Ectodermal cell (in vitro differentiated cells): ENCODE results near the gene CLIP3.
"Not testable (repeated sequence)": the region's sequence is repeated elsewhere in the genome, so short reads cannot be mapped to it uniquely, and the experiment has no call there.

ENCODE experiments used
- H3K27ac ChIP-seq: 2 replicates; pipeline ENCODE4 v1.7.0; 2013; ENCODE audit warnings: mild to moderate bottlenecking, low read depth, low read length; ENCODE audit not compliant: insufficient read depth, poor library complexity, severe bottlenecking
- H3K27me3 ChIP-seq: 2 replicates; pipeline ENCODE4 v1.7.0; 2013; ENCODE audit warnings: mild to moderate bottlenecking, low read length; ENCODE audit not compliant: insufficient read depth, control insufficient read depth, poor library complexity, severe bottlenecking
- H3K36me3 ChIP-seq: one replicate; pipeline ENCODE4 v1.7.0; 2013; ENCODE audit warnings: low read length; ENCODE audit not compliant: control insufficient read depth, insufficient read depth
- H3K4me1 ChIP-seq: one replicate; pipeline ENCODE4 v1.7.0; 2013; ENCODE audit warnings: low read length; ENCODE audit not compliant: control insufficient read depth, insufficient read depth
- H3K4me3 ChIP-seq: 2 replicates; pipeline ENCODE4 v1.7.0; 2013; ENCODE audit warnings: low read depth, low read length, control low read depth; ENCODE audit not compliant: insufficient read depth
- H3K9me3 ChIP-seq: 2 replicates; pipeline ENCODE4 v1.7.0; 2013; ENCODE audit warnings: mild to moderate bottlenecking, low read length, moderate library complexity; ENCODE audit not compliant: control insufficient read depth
- WGBS, 2 experiments: methylation state at CpG; one replicate each; pipeline ENCODE4 v1.1.7; 2013; ENCODE audit warnings: missing lambda C conversion rate in 2 of 2; 5-methylcytosine and 5-hydroxymethylcytosine counted together

Gene CLIP3

GRCh38 chr19:35990771-35991730 is 41.6 kb downstream of the CLIP3 start:
- H3K9me3 ChIP-seq: no peaks in the 10 kb centered on the region
- WGBS, 2 experiments: 87 to 91% methylated on average over 10 of the region's 10 CpGs
- peaks cover 26% of the 10 kb centered on the region for H3K27me3 ChIP-seq
- H3K27ac ChIP-seq: no peak overlapping the region
- no peaks in the 10 kb centered on the region for H3K36me3 ChIP-seq
- H3K4me3 ChIP-seq: no peak overlapping the region
- H3K4me1 ChIP-seq: peaks cover 12% of the 10 kb centered on the region

GRCh38 chr19:35990156-35990555 is 42.5 kb downstream of the CLIP3 start:
- peaks cover 10% of the 10 kb centered on the region for H3K4me1 ChIP-seq
- H3K27me3 ChIP-seq: peaks cover 35% of the 10 kb centered on the region
- H3K27ac ChIP-seq: no peak overlapping the region
- H3K4me3 ChIP-seq: no peak overlapping the region
- WGBS, 2 experiments: 83 to 96% methylated on average over 4 of the region's 4 CpGs
- no peaks in the 10 kb centered on the region for H3K36me3 ChIP-seq
- no peaks in the 10 kb centered on the region for H3K9me3 ChIP-seq

- H3K9me3 ChIP-seq: no peaks in the 10 kb centered on the region
- H3K36me3 ChIP-seq: no peaks in the 10 kb centered on the region
- H3K4me1 ChIP-seq: peaks cover 10% of the 10 kb centered on the region
- WGBS, 2 experiments: 92 to 95% methylated on average over 3 of the region's 3 CpGs
- H3K27ac ChIP-seq: no peak overlapping the region
- peaks cover 41% of the 10 kb centered on the region for H3K27me3 ChIP-seq
- no peak overlapping the region for H3K4me3 ChIP-seq
Measured at GRCh38 chr19:35988824-35989223, 43.8 kb downstream of the CLIP3 start.

- 37 to 42% methylated on average over 8 of the region's 8 CpGs for WGBS, 2 experiments
- Histone ChIP-seq H3K4me3 (peak overlapping the region; percentile 28), H3K27me3 (peaks cover 48% of the 10 kb centered on the region)
Measured at GRCh38 chr19:35987571-35987896, 45.1 kb downstream of the CLIP3 start.

GRCh38 chr19:35986664-35987570 is 45.8 kb downstream of the CLIP3 start:
- H3K4me3 ChIP-seq: peak overlapping the region; percentile 28
- WGBS, 2 experiments: 7% methylated on average over 54 of the region's 54 CpGs

More at GRCh38 chr19:35987571-35987896, 45.1 kb downstream of the CLIP3 start:
- Histone ChIP-seq H3K27ac (no peak overlapping the region), H3K36me3 (no peaks in the 10 kb centered on the region), H3K4me1 (peaks cover 10% of the 10 kb centered on the region), H3K9me3 (no peaks in the 10 kb centered on the region)

GRCh38 chr19:35986111-35986510 is 46.6 kb downstream of the CLIP3 start:
- H3K27ac ChIP-seq: no peak overlapping the region
- no peaks in the 10 kb centered on the region for H3K36me3 ChIP-seq
- H3K4me3 ChIP-seq: no peak overlapping the region
- peaks cover 10% of the 10 kb centered on the region for H3K4me1 ChIP-seq
- no peaks in the 10 kb centered on the region for H3K9me3 ChIP-seq
- 82 to 87% methylated on average over 5 of the region's 5 CpGs for WGBS, 2 experiments
- peaks cover 57% of the 10 kb centered on the region for H3K27me3 ChIP-seq

More at GRCh38 chr19:35986664-35987570, 45.8 kb downstream of the CLIP3 start:
- H3K27ac ChIP-seq: no peak overlapping the region
- no peaks in the 10 kb centered on the region for H3K9me3 ChIP-seq
- H3K27me3 ChIP-seq: peaks cover 52% of the 10 kb centered on the region
- H3K36me3 ChIP-seq: no peaks in the 10 kb centered on the region
- H3K4me1 ChIP-seq: peaks cover 10% of the 10 kb centered on the region

- 80 to 81% methylated on average over 8 of the region's 8 CpGs for WGBS, 2 experiments
Measured at GRCh38 chr19:35983177-35983576, 49.5 kb downstream of the CLIP3 start.

GRCh38 chr19:35980997-35981396 is 51.7 kb downstream of the CLIP3 start:
- H3K27me3 ChIP-seq: peaks cover 35% of the 10 kb centered on the region
- not testable (repeated sequence) for H3K4me1 ChIP-seq, H3K27ac ChIP-seq, H3K36me3 ChIP-seq, H3K4me3 ChIP-seq, H3K9me3 ChIP-seq
- 89 to 96% methylated on average over 4 of the region's 4 CpGs for WGBS, 2 experiments

More at GRCh38 chr19:35983177-35983576, 49.5 kb downstream of the CLIP3 start:
- no peak overlapping the region for H3K27ac ChIP-seq
- H3K9me3 ChIP-seq: no peaks in the 10 kb centered on the region
- H3K4me1 ChIP-seq: peaks cover 10% of the 10 kb centered on the region
- no peak overlapping the region for H3K4me3 ChIP-seq
- peaks cover 56% of the 10 kb centered on the region for H3K27me3 ChIP-seq
- H3K36me3 ChIP-seq: no peaks in the 10 kb centered on the region

GRCh38 chr19:35978832-35979365 is 53.8 kb downstream of the CLIP3 start:
- Histone ChIP-seq H3K9me3 (no peaks in the 10 kb centered on the region), H3K27ac (no peak overlapping the region), H3K36me3 (no peaks in the 10 kb centered on the region), H3K4me3 (no peak overlapping the region), H3K27me3 (peaks cover 20% of the 10 kb centered on the region), H3K4me1 (no peaks in the 10 kb centered on the region)
- WGBS, 2 experiments: 68 to 72% methylated on average over 20 of the region's 20 CpGs

GRCh38 chr19:35978271-35978670 is 54.4 kb downstream of the CLIP3 start:
- H3K9me3 ChIP-seq: no peaks in the 10 kb centered on the region
- WGBS, 2 experiments: 62 to 69% methylated on average over 5 of the region's 5 CpGs
- H3K36me3 ChIP-seq: no peaks in the 10 kb centered on the region
- H3K27ac ChIP-seq: no peak overlapping the region
- no peaks in the 10 kb centered on the region for H3K4me1 ChIP-seq
- no peak overlapping the region for H3K4me3 ChIP-seq
- peaks cover 20% of the 10 kb centered on the region for H3K27me3 ChIP-seq
